OCI-LY1 (cell line): Measurements from ENCODE around the gene CCDC47.

Experiments
- H2AFZ ChIP-seq: fragments of 200-600 bp; sonication (generic), shearing (Covaris generic); 2 replicates; pipeline ENCODE4 v1.6.0; 2014; ENCODE audit warnings: antibody characterized with exemption, mild to moderate bottlenecking, low read length
- H3F3A ChIP-seq: fragments of 200-600 bp; sonication (generic), shearing (Covaris generic); 2 replicates; pipeline ENCODE4 v1.6.0; 2014; ENCODE audit warnings: mild to moderate bottlenecking, antibody characterized with exemption, low read length, moderate library complexity; ENCODE audit not compliant: insufficient read depth
- H3K27ac ChIP-seq: fragments of 200-600 bp; sonication (generic); 2 replicates; pipeline ENCODE4 v1.5.1; 2014; ENCODE audit warnings: low read length, mixed run types, mild to moderate bottlenecking, low read depth; ENCODE audit not compliant: poor library complexity, severe bottlenecking
- H3K27me3 ChIP-seq: fragments of 200-600 bp; sonication (generic); 2 replicates; pipeline ENCODE4 v1.6.0; 2014; ENCODE audit warnings: antibody characterized with exemption, mild to moderate bottlenecking, low read length, moderate library complexity; ENCODE audit not compliant: insufficient read depth
- H3K36me3 ChIP-seq: fragments of 200-600 bp; sonication (generic); 2 replicates; pipeline ENCODE4 v1.6.1; 2014; ENCODE audit warnings: mild to moderate bottlenecking, antibody characterized with exemption, low read length, moderate library complexity, mixed read lengths; ENCODE audit not compliant: insufficient read depth
- H3K4me1 ChIP-seq: fragments of 200-600 bp; sonication (generic); 2 replicates; pipeline ENCODE4 v1.5.1; 2014; ENCODE audit warnings: mild to moderate bottlenecking, low read length, moderate library complexity; ENCODE audit not compliant: insufficient read depth, severe bottlenecking
- H3K4me2 ChIP-seq: fragments of 200-600 bp; sonication (generic), shearing (Covaris generic); 2 replicates; pipeline ENCODE4 v1.6.1; 2014; ENCODE audit warnings: low read length
- H3K4me3 ChIP-seq: fragments of 200-600 bp; sonication (generic); 2 replicates; pipeline ENCODE4 v1.5.1; 2014; ENCODE audit warnings: low read length, low read depth, mild to moderate bottlenecking, mixed read lengths; ENCODE audit not compliant: poor library complexity, severe bottlenecking
- H3K79me2 ChIP-seq: fragments of 200-600 bp; shearing (Covaris generic); 2 replicates; pipeline ENCODE4 v1.6.1; 2016; ENCODE audit warnings: mixed run types, low read length, mixed read lengths; ENCODE audit not compliant: insufficient read depth
- H3K9ac ChIP-seq: fragments of 200-600 bp; sonication (generic), shearing (Covaris generic); 2 replicates; pipeline ENCODE4 v1.6.1; 2014; ENCODE audit warnings: mild to moderate bottlenecking, low read length, mixed read lengths
- H3K9me2 ChIP-seq: fragments of 200-600 bp; sonication (generic), shearing (Covaris generic); 2 replicates; pipeline ENCODE4 v1.6.1; 2014; ENCODE audit warnings: low read depth, mild to moderate bottlenecking, low read length, mixed read lengths
- H3K9me3 ChIP-seq: fragments of 200-600 bp; shearing (Covaris generic); 2 replicates; pipeline ENCODE4 v1.6.1; 2014; ENCODE audit warnings: low read length, mixed read lengths
- H4K20me1 ChIP-seq: fragments of 200-600 bp; sonication (generic), shearing (Covaris generic); 2 replicates; pipeline ENCODE4 v1.6.0; 2016; ENCODE audit warnings: mild to moderate bottlenecking, low read length; ENCODE audit not compliant: insufficient read depth
- EZH2 ChIP-seq: fragments of 200-600 bp; sonication (generic), shearing (Covaris generic); IDR thresholded peaks from 2 replicates; pipeline ENCODE4 v1.8.0; 2017; ENCODE audit warnings: borderline replicate concordance, mixed run types, mild to moderate bottlenecking, antibody characterized with exemption, low read length, moderate library complexity, mixed read lengths
- TF ChIP-seq, protein P1 (sequence below): fragments of 200-600 bp; sonication (generic), shearing (Covaris generic); IDR thresholded peaks from 2 replicates; pipeline ENCODE4 v1.5.1; 2017; ENCODE audit warnings: mild to moderate bottlenecking, antibody characterized with exemption, low read length, moderate library complexity, mixed read lengths

The CCDC47 gene

GRCh38 chr17:63703029-63703428 is 70.4 kb downstream of the CCDC47 start:
- Histone ChIP-seq H3K79me2 (no peaks in the 10 kb centered on the region), H3K9ac (peak overlapping the region; percentile 67), H3K9me2 (no peaks in the 10 kb centered on the region), H3K27ac (peak overlapping the region; percentile 94), H2AFZ (no peak overlapping the region), H3K27me3 (no peaks in the 10 kb centered on the region), H3K9me3 (no peaks in the 10 kb centered on the region), H3K4me1 (peaks cover 64% of the 10 kb centered on the region), H3K36me3 (peaks cover 52% of the 10 kb centered on the region), H3K4me2 (peak overlapping the region; percentile 64), H4K20me1 (no peaks in the 10 kb centered on the region), H3K4me3 (peak overlapping the region; percentile 54), H3F3A (no peaks in the 10 kb centered on the region)
- no peak for TF ChIP-seq EZH2

DNA sequence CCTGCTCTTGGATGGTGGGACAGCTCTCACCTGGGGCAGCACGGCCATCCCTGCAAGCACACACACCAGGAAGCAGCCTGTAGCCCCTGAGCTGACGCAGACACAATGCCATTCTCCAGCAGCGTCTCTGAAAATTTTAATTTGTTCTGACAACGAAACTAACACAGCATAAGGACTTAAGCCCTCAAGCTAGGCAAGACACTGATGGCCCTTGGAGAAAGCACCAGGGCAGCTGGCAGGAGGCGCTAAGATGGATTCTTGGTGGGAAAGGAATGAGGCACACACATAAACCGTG is 70.7 kb downstream of the CCDC47 start:
- Histone ChIP-seq H3K4me3 (peak overlapping the region; percentile 54), H3K36me3 (peaks cover 53% of the 10 kb centered on the region), H3K4me2 (peak overlapping the region; percentile 64)

GRCh38 chr17:63701868-63702720 is 71.3 kb downstream of the CCDC47 start:
- H3K9ac ChIP-seq = peak overlapping the region; percentile 67
- TF ChIP-seq EZH2 = no peak
- TF ChIP-seq, protein P1, sequence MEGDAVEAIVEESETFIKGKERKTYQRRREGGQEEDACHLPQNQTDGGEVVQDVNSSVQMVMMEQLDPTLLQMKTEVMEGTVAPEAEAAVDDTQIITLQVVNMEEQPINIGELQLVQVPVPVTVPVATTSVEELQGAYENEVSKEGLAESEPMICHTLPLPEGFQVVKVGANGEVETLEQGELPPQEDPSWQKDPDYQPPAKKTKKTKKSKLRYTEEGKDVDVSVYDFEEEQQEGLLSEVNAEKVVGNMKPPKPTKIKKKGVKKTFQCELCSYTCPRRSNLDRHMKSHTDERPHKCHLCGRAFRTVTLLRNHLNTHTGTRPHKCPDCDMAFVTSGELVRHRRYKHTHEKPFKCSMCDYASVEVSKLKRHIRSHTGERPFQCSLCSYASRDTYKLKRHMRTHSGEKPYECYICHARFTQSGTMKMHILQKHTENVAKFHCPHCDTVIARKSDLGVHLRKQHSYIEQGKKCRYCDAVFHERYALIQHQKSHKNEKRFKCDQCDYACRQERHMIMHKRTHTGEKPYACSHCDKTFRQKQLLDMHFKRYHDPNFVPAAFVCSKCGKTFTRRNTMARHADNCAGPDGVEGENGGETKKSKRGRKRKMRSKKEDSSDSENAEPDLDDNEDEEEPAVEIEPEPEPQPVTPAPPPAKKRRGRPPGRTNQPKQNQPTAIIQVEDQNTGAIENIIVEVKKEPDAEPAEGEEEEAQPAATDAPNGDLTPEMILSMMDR = no peak
- H3K4me1 ChIP-seq = peaks cover 72% of the 10 kb centered on the region
- H4K20me1 ChIP-seq = no peaks in the 10 kb centered on the region
- no peak overlapping the region for H2AFZ ChIP-seq
- peak overlapping the region; percentile 64 for H3K4me2 ChIP-seq
- H3K79me2 ChIP-seq = no peaks in the 10 kb centered on the region
- H3K36me3 ChIP-seq = peaks cover 56% of the 10 kb centered on the region
- H3F3A ChIP-seq = no peaks in the 10 kb centered on the region
- peak overlapping the region; percentile 54 for H3K4me3 ChIP-seq
- no peaks in the 10 kb centered on the region for H3K27me3 ChIP-seq
- H3K27ac ChIP-seq = peak overlapping the region; percentile 94
- no peaks in the 10 kb centered on the region for H3K9me2 ChIP-seq
- no peaks in the 10 kb centered on the region for H3K9me3 ChIP-seq

More for the DNA sequence above, 70.7 kb downstream of the CCDC47 start:
- Histone ChIP-seq H3K9me2 (no peaks in the 10 kb centered on the region), H2AFZ (no peak overlapping the region), H3K4me1 (peaks cover 66% of the 10 kb centered on the region), H4K20me1 (no peaks in the 10 kb centered on the region), H3K27me3 (no peaks in the 10 kb centered on the region), H3K9me3 (no peaks in the 10 kb centered on the region), H3K79me2 (no peaks in the 10 kb centered on the region), H3K27ac (peak overlapping the region; percentile 94), H3K9ac (peak overlapping the region; percentile 67), H3F3A (no peaks in the 10 kb centered on the region)
- TF ChIP-seq EZH2 = no peak
- TF ChIP-seq, protein P1 = no peak

DNA sequence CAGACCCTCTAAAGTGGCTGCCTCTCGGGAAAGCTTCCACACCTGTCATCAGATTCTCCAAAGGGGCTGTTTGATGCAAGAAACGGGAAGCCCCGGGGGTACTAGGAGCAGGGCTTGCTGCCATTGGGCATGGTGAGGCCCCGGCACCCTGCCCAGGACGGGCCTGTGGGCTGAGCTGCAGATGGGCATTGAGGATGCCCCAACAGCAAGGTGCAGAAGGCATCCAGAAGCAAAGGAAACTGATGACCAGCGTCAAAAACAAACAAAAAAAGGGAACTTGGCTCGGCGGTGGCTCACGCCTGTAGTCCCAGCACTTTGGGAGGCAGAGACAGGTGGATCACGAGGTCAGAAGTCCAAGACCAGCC is 72.0 kb downstream of the CCDC47 start:
- Histone ChIP-seq H3K9me3 (no peaks in the 10 kb centered on the region), H3K36me3 (peaks cover 60% of the 10 kb centered on the region), H3K27ac (peak overlapping the region; percentile 94), H3K79me2 (no peaks in the 10 kb centered on the region), H4K20me1 (no peaks in the 10 kb centered on the region), H3K4me1 (peaks cover 77% of the 10 kb centered on the region), H2AFZ (no peak overlapping the region), H3K9ac (peak overlapping the region; percentile 80), H3K4me2 (peak overlapping the region; percentile 64), H3F3A (no peaks in the 10 kb centered on the region), H3K27me3 (no peaks in the 10 kb centered on the region), H3K4me3 (peak overlapping the region; percentile 54), H3K9me2 (no peaks in the 10 kb centered on the region)
- no peak for TF ChIP-seq EZH2
- TF ChIP-seq, protein P1 = no peak
